ENCODE measurements around the gene RNF13.
"Not testable (repeated sequence)": the region's sequence is repeated elsewhere in the genome, so short reads cannot be mapped to it uniquely, and the experiment has no call there.

The RNF13 gene

GRCh38 chr3:149936812-149937230 lies 123.8 kb downstream of the RNF13 start:
- Histone ChIP-seq H4K20me1 (ENCODE audit: low read depth, low read length) (no peaks in the 10 kb centered on the region), H3K9me2 (replicated peaks; ENCODE audit: insufficient read depth, low read length) (no peaks in the 10 kb centered on the region), H3K4me3 (ENCODE audit: insufficient read depth, low read length, poor library complexity, severe bottlenecking) (no peak overlapping the region), H3F3A (ENCODE audit: insufficient read depth) (peaks cover 7% of the 10 kb centered on the region; the same call in 1 of the 2 replicates), H3K27me3 (ENCODE audit: low read length) (no peaks in the 10 kb centered on the region), H3K79me2 (ENCODE audit: insufficient read depth, low read length) (peaks cover 6% of the 10 kb centered on the region; the same call in 1 of the 2 replicates), H2AFZ (ENCODE audit: low read depth, low read length, severe bottlenecking) (no peak overlapping the region), H3K27ac (ENCODE audit: low read depth, low read length) (no peak overlapping the region), H3K36me3 (ENCODE audit: low read length) (no peaks in the 10 kb centered on the region), H3K4me2 (ENCODE audit: low read depth, low read length, poor library complexity, severe bottlenecking) (peak overlapping the region; percentile 29), H3K9me3 (ENCODE audit: insufficient read depth, low read length) (no peaks in the 10 kb centered on the region; the same call in 1 of the 2 replicates), H3K9ac (ENCODE audit: low read length) (no peak overlapping the region)
- no peak for TF ChIP-seq EZH2phosphoT487 (conservative IDR thresholded peaks at IDR 0.05; ENCODE audit: low read length)
- peak; percentile 77 for TF ChIP-seq CTCF (IDR thresholded peaks at IDR 0.05; ENCODE audit: insufficient read depth, low read length, poor library complexity, severe bottlenecking)

- not testable (repeated sequence) for H3K4me3 ChIP-seq (ENCODE audit: insufficient read depth, low read length, poor library complexity, severe bottlenecking); H2AFZ ChIP-seq (ENCODE audit: low read depth, low read length, severe bottlenecking); H3K4me2 ChIP-seq (ENCODE audit: low read depth, low read length, poor library complexity, severe bottlenecking); H3K36me3 ChIP-seq (ENCODE audit: low read length); H3K9me2 ChIP-seq (replicated peaks; ENCODE audit: insufficient read depth, low read length); H3K27me3 ChIP-seq (ENCODE audit: low read length); H3K9ac ChIP-seq (ENCODE audit: low read length); H3K9me3 ChIP-seq (ENCODE audit: insufficient read depth, low read length); H4K20me1 ChIP-seq (ENCODE audit: low read depth, low read length); H3K27ac ChIP-seq (ENCODE audit: low read depth, low read length); H3F3A ChIP-seq (ENCODE audit: insufficient read depth); H3K79me2 ChIP-seq (ENCODE audit: insufficient read depth, low read length)
Observed at GRCh38 chr3:149938392-149939055, 125.5 kb downstream of the RNF13 start.

- Histone ChIP-seq H3K9ac (ENCODE audit: low read length) (no peak overlapping the region), H3K9me2 (replicated peaks; ENCODE audit: insufficient read depth, low read length) (no peaks in the 10 kb centered on the region), H3K36me3 (ENCODE audit: low read length) (peaks cover 5% of the 10 kb centered on the region; the same call in 1 of the 2 replicates), H4K20me1 (ENCODE audit: low read depth, low read length) (no peaks in the 10 kb centered on the region), H3K27ac (ENCODE audit: low read depth, low read length) (no peak overlapping the region), H3K4me3 (ENCODE audit: insufficient read depth, low read length, poor library complexity, severe bottlenecking) (no peak overlapping the region), H3K27me3 (ENCODE audit: low read length) (no peaks in the 10 kb centered on the region), H3K9me3 (ENCODE audit: insufficient read depth, low read length) (no peaks in the 10 kb centered on the region), H3K79me2 (ENCODE audit: insufficient read depth, low read length) (no peaks in the 10 kb centered on the region), H3K4me2 (ENCODE audit: low read depth, low read length, poor library complexity, severe bottlenecking) (no peak overlapping the region), H2AFZ (ENCODE audit: low read depth, low read length, severe bottlenecking) (no peak overlapping the region), H3F3A (ENCODE audit: insufficient read depth) (peaks cover 4% of the 10 kb centered on the region; the same call in 1 of the 2 replicates)
- TF ChIP-seq EZH2phosphoT487 (conservative IDR thresholded peaks at IDR 0.05; ENCODE audit: low read length) = no peak
Observed at GRCh38 chr3:149941186-149941585, 128.2 kb downstream of the RNF13 start.

- Histone ChIP-seq H3F3A (ENCODE audit: insufficient read depth) (peaks cover 4% of the 10 kb centered on the region; the same call in 1 of the 2 replicates), H3K79me2 (ENCODE audit: insufficient read depth, low read length) (no peaks in the 10 kb centered on the region), H3K9me3 (ENCODE audit: insufficient read depth, low read length) (no peaks in the 10 kb centered on the region), H3K36me3 (ENCODE audit: low read length) (peaks cover 5% of the 10 kb centered on the region; the same call in 1 of the 2 replicates), H3K9me2 (replicated peaks; ENCODE audit: insufficient read depth, low read length) (no peaks in the 10 kb centered on the region), H3K27ac (ENCODE audit: low read depth, low read length) (no peak overlapping the region), H4K20me1 (ENCODE audit: low read depth, low read length) (no peaks in the 10 kb centered on the region), H3K4me3 (ENCODE audit: insufficient read depth, low read length, poor library complexity, severe bottlenecking) (no peak overlapping the region), H3K4me2 (ENCODE audit: low read depth, low read length, poor library complexity, severe bottlenecking) (no peak overlapping the region), H3K27me3 (ENCODE audit: low read length) (no peaks in the 10 kb centered on the region), H2AFZ (ENCODE audit: low read depth, low read length, severe bottlenecking) (no peak overlapping the region), H3K9ac (ENCODE audit: low read length) (no peak overlapping the region)
- TF ChIP-seq EZH2phosphoT487 (conservative IDR thresholded peaks at IDR 0.05; ENCODE audit: low read length) (no peak), CTCF (IDR thresholded peaks at IDR 0.05; ENCODE audit: insufficient read depth, low read length, poor library complexity, severe bottlenecking) (no peak)
Observed at GRCh38 chr3:149941946-149942345, 128.9 kb downstream of the RNF13 start.
